Hepatocyte (in vitro differentiated cells): ENCODE measurements around the gene PRAMEF2.
"Not testable (repeated sequence)": the region's sequence is repeated elsewhere in the genome, so short reads cannot be mapped to it uniquely, and the experiment has no call there.

Source experiments
- EZH2 ChIP-seq: fragments of 200-600 bp; sonication (generic); IDR thresholded peaks from 2 replicates; pipeline ENCODE4 v1.6.1; 2016; ENCODE audit warnings: antibody characterized with exemption, mild to moderate bottlenecking, borderline replicate concordance
- EZH2phosphoT487 ChIP-seq: fragments of 200-600 bp; sonication (generic); IDR thresholded peaks from one replicate; pipeline ENCODE4 v1.6.1; 2018; ENCODE audit warnings: antibody characterized with exemption, mild to moderate bottlenecking, low read depth, moderate library complexity; ENCODE audit not compliant: unreplicated experiment, severe bottlenecking
- TF ChIP-seq, protein P1 (sequence below): fragments of 200-600 bp; sonication (generic); IDR thresholded peaks from 2 replicates; pipeline ENCODE4 v1.5.1; 2016; ENCODE audit warnings: antibody characterized with exemption, mild to moderate bottlenecking; ENCODE audit not compliant: poor library complexity

GRCh38 chr1:12899186-12899585 lies 42.3 kb downstream of the PRAMEF2 start:
- TF ChIP-seq, protein P1, sequence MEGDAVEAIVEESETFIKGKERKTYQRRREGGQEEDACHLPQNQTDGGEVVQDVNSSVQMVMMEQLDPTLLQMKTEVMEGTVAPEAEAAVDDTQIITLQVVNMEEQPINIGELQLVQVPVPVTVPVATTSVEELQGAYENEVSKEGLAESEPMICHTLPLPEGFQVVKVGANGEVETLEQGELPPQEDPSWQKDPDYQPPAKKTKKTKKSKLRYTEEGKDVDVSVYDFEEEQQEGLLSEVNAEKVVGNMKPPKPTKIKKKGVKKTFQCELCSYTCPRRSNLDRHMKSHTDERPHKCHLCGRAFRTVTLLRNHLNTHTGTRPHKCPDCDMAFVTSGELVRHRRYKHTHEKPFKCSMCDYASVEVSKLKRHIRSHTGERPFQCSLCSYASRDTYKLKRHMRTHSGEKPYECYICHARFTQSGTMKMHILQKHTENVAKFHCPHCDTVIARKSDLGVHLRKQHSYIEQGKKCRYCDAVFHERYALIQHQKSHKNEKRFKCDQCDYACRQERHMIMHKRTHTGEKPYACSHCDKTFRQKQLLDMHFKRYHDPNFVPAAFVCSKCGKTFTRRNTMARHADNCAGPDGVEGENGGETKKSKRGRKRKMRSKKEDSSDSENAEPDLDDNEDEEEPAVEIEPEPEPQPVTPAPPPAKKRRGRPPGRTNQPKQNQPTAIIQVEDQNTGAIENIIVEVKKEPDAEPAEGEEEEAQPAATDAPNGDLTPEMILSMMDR = not testable (repeated sequence)
- not testable (repeated sequence) for TF ChIP-seq EZH2, EZH2phosphoT487
